CD4-positive, alpha-beta T cell treated with Interleukin-15 for 1 hour (primary cell): Measurements from ENCODE around the gene MAP3K15.

Experiments
- DNase-seq: peaks from one replicate; pipeline ENCODE4 v3.0.0-alpha.2; 2020

The MAP3K15 gene

GRCh38 chrX:19342331-19342906 is 172.9 kb downstream of the MAP3K15 start:
- DNase-seq = no peak

DNA sequence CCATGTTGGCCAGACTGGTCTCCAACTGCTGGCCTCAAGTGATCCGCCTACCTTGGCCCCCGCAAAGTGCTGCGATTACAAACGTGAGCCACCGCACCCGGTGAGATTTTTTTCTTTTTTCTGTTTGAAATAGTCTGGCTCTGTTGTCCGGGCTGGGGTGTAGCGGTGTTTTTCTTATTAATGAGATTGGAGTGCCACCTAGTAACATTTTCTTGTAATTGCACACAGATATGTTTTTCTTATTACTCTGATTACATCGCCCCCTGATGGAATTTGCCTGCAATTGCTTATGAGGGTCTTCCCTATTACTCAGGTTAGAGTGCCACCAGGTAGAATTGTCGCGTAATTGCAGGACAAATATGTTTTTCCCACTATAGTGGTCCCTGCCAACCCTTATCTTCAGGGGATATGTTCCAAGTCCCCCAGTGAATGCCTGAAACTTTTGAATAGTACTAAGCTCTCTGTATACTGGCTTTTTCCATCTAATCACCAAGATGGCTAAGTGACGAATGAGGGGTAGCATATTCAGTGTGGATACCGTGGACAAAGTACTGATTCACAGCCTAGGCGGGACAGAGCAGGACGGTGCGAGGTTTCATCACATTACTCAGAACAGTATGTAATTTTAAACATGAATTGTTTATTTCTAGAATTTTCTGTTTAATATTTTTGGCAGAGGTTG is 180.2 kb downstream of the MAP3K15 start:
- DNase-seq = no peak

- no peak for DNase-seq
These were observed 182.3 kb downstream of the MAP3K15 start for GRCh38 chrX:19332983-19333382.

DNA sequence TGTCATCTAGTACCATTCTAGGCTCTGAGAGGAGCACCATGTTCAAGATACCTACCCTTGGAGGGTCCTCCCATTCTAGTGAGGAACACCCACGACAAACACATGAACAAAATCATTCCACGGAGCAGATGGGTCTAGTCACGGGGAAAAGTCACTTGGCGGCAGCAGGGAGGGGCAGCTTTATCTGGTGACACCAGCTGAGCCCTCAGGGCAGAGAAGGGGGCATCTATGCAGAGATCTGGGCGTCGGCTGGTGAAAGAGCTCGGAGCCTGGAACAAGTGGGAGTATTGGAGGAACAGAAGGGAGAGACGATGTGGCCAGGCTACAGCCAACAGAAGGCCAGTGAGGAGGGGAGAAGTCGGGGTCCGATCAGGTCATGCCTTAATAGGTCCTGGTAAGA is 183.5 kb downstream of the MAP3K15 start:
- no peak for DNase-seq

- DNase-seq = no peak
These were observed 188.7 kb downstream of the MAP3K15 start for GRCh38 chrX:19326567-19326966.
